ENCODE measurements around the gene HOXA10. TPM values are rescaled to one million over a fixed set of nuclear protein-coding genes. Genes with fewer than 3 reads are reported as not detected.

Gene HOXA10
- total RNA-seq, 2 experiments from 2014 or later = not detected

DNA sequence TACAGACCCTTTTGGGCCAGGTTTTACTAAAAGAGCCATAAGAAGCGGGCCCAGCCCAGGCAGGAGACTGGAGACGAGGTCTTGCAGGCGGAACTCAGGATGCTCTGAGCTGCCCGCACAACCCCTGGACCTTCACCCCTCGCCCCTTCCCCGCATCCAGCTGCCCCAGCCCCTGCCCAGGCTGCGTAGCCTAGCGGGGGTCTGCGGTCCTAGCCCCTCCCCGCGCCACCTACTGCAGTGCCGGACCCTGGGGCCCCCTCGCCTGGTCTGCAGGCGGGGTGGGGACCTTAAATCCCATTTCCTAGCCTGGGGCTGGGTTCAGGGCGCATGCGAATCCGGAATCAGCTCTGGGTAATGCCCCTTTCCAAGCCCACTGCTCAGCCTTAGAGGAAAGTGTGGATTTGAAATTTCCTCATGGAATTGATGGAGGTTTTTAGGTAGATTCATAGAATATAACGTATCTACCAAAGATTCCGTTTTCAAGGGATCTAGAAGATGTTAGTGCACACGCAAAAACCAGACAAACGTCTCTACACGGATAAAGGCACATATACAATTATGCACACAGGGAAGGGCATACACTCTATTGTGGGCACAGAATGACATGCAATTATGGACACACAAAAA, 21.2 kb downstream of the HOXA10 start:
- H3K9me3 Mint-ChIP-seq = no peaks in the 10 kb centered on the region
- no peaks in the 10 kb centered on the region for H3K36me3 Mint-ChIP-seq (ENCODE audit: low read depth)
- no peak for DNase-seq
- ChIA-PET POLR2A (no interaction called here), CTCF (interaction anchor here (0.8 to 1.4 kb wide), 2 partner anchors 8 to 784 kb away, joined by 3 to 4 read pairs; no protein-coding TSS in a partner anchor)
- peak overlapping the region; percentile 1 for H3K4me3 Mint-ChIP-seq
- H3K4me1 Mint-ChIP-seq (ENCODE audit: low read depth) = peaks cover 69% of the 10 kb centered on the region
- no peak overlapping the region for H3K27ac Mint-ChIP-seq
- Histone ChIP-seq H3K36me3 (ENCODE audit: insufficient read depth, low read length) (no peaks in the 10 kb centered on the region), H3K4me3 (ENCODE audit: low read length) (no peak overlapping the region), H3K9me3 (ENCODE audit: control insufficient read depth in 1 of 2, insufficient read depth in 1 of 2, low read length in 2 of 2) (peaks cover 0 to 71% of the 10 kb centered on the region in 2 experiments), H3K27me3 (ENCODE audit: control insufficient read depth in 1 of 2, insufficient read depth in 2 of 2, low read length in 2 of 2) (peaks cover 91 to 97% of the 10 kb centered on the region in 2 experiments), H3K4me1 (ENCODE audit: insufficient read depth, low read length) (peaks cover 66% of the 10 kb centered on the region), H3K27ac (ENCODE audit: low read depth in 1 of 2, low read length in 2 of 2) (no peak overlapping the region)
- H3K27me3 Mint-ChIP-seq = peaks cover 100% of the 10 kb centered on the region
- ATAC-seq (ENCODE audit: poor library complexity) = no peak
- TF ChIP-seq CTCF (IDR thresholded peaks at IDR 0.05) = no peak
- intact Hi-C loops (cut with DNase I, micrococcal nuclease) = loop anchor here (5.0 kb wide), 2 partner anchors 34 to 44 kb away; partner anchors contain the start of gene HOXA11 (in 1 of the 2)

- H3K27ac Mint-ChIP-seq = peak within 1 kb of the TSS; percentile 24
- H3K4me1 ChIP-seq (ENCODE audit: insufficient read depth, low read length) = peaks cover 70% of the 10 kb centered on the region
- peaks cover 0 to 73% of the 10 kb centered on the region in 2 experiments for H3K9me3 ChIP-seq (ENCODE audit: control insufficient read depth in 1 of 2, insufficient read depth in 1 of 2, low read length in 2 of 2)
- H3K27me3 ChIP-seq (ENCODE audit: control insufficient read depth in 1 of 2, insufficient read depth in 2 of 2, low read length in 2 of 2) = peaks cover 90 to 97% of the 10 kb centered on the region in 2 experiments
- no peak for TF ChIP-seq CTCF (IDR thresholded peaks at IDR 0.05)
- H3K4me3 ChIP-seq (ENCODE audit: low read length) = peak within 1 kb of the TSS; percentile 46
- ChIA-PET CTCF (interaction anchor here (0.8 to 1.6 kb wide), 5 partner anchors 9 to 783 kb away, joined by 3 to 8 read pairs (median 4); no protein-coding TSS in a partner anchor), POLR2A (interaction anchor here (1.5 kb wide), 1 partner anchor 9 kb away, joined by 5 read pairs; no protein-coding TSS in a partner anchor)
- intact Hi-C loops (cut with DNase I, micrococcal nuclease) = loop anchor here (2.0 to 5.0 kb wide), 3 partner anchors 17 to 45 kb away; partner anchors contain the start of gene HOXA11 (in 1 of the 2)
- H3K36me3 ChIP-seq (ENCODE audit: insufficient read depth, low read length) = no peaks in the 10 kb centered on the region
- H3K36me3 Mint-ChIP-seq (ENCODE audit: low read depth) = no peaks in the 10 kb centered on the region
- H3K4me1 Mint-ChIP-seq (ENCODE audit: low read depth) = peaks cover 63% of the 10 kb centered on the region
- no peak within 1 kb of the TSS for H3K27ac ChIP-seq (ENCODE audit: low read depth in 1 of 2, low read length in 2 of 2)
- DNase-seq (peak in 4 of 14 experiments; percentile 3 to 31 (median 26)), ATAC-seq (ENCODE audit: poor library complexity) (no peak)
- H3K27me3 Mint-ChIP-seq = peaks cover 98% of the 10 kb centered on the region
- H3K9me3 Mint-ChIP-seq = no peaks in the 10 kb centered on the region
- peak within 1 kb of the TSS; percentile 79 for H3K4me3 Mint-ChIP-seq
These were observed 21.9 kb downstream of the HOXA10 start, which contains the start of gene HOXA3 for GRCh38 chr7:27151931-27152815. TSS of gene HOXA3 (minus strand) at chr7:27152583. CDS start at chr7:27110640, 41,943 bp downstream.

DNA sequence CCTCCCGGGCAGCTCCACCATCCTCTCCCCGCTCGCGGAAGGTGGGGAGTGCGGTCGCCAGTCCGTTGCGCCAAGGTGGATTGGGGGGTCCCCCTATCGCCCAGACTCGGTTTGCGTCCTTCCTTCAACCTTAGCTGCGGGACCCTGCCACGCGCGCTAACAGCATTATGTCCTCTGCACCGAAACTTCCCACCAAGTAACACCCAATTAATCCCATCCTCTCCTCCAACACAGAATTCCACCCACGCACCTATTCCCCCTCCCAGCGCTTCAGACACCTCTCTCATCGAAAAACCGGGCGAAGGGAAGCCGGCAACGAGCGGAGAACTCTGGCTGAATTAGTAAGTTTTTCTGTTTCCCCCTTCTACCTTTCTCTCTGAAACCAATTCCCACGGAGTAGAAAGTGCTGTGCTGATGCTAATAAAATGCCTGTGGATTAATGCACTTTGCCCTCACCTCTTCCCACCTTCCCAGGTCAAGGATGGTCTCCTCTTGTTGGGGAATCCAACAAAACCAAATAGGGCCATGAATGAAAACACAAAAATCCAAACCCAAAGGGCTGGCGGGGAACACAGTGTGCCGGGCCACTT, 22.7 kb downstream of the HOXA10 start:
- H3K27me3 Mint-ChIP-seq = peaks cover 98% of the 10 kb centered on the region
- Histone ChIP-seq H3K4me1 (ENCODE audit: insufficient read depth, low read length) (peaks cover 67% of the 10 kb centered on the region), H3K27ac (ENCODE audit: low read depth in 1 of 2, low read length in 2 of 2) (no peak overlapping the region), H3K9me3 (ENCODE audit: control insufficient read depth in 1 of 2, insufficient read depth in 1 of 2, low read length in 2 of 2) (peaks cover 0 to 69% of the 10 kb centered on the region in 2 experiments), H3K36me3 (ENCODE audit: insufficient read depth, low read length) (no peaks in the 10 kb centered on the region), H3K4me3 (ENCODE audit: low read length) (peak overlapping the region; percentile 46), H3K27me3 (ENCODE audit: control insufficient read depth in 1 of 2, insufficient read depth in 2 of 2, low read length in 2 of 2) (peaks cover 91 to 98% of the 10 kb centered on the region in 2 experiments)
- TF ChIP-seq CTCF (IDR thresholded peaks at IDR 0.05) = no peak
- peaks cover 57% of the 10 kb centered on the region for H3K4me1 Mint-ChIP-seq (ENCODE audit: low read depth)
- CTCF ChIA-PET = interaction anchor here (1.0 to 4.0 kb wide), 14 partner anchors 10 to 1286 kb away, joined by 3 to 51 read pairs (median 6); partner anchors contain the start of gene HOXA9
- no peak for DNase-seq
- peak overlapping the region; percentile 24 for H3K27ac Mint-ChIP-seq
- peak; percentile 23 for ATAC-seq (ENCODE audit: poor library complexity)
- POLR2A ChIA-PET = interaction anchor here (1.5 kb wide), 1 partner anchor 10 kb away, joined by 5 read pairs; no protein-coding TSS in a partner anchor
- H3K4me3 Mint-ChIP-seq = peak overlapping the region; percentile 79
- intact Hi-C loops (cut with DNase I, micrococcal nuclease) = loop anchor here (2.0 to 5.0 kb wide), 3 partner anchors 17 to 46 kb away; partner anchors contain the start of gene HOXA11 (in 1 of the 2)
- no peaks in the 10 kb centered on the region for H3K36me3 Mint-ChIP-seq (ENCODE audit: low read depth)
- no peaks in the 10 kb centered on the region for H3K9me3 Mint-ChIP-seq
